ENCODE results near the gene AFTPH.

DNA sequence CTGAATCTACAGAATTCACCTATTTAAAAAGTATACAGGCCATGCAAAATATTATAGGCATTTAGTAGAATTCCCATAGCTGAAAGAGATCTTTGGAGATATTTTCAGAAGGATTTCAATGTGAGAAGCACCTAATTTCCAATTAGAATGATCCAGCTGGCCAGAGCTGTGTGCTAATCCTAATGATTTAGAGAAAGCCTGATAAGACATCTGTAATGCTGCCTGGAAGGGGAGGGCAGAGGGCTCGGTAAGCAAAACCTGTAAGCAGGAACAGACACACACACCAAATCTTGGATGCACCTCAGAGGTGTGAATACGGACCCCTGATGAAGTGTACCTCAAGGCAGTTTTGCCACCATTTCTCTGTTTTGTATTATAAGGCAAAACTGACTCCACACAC, 115.6 kb downstream of the AFTPH start:
- TF ChIP-seq, protein P1, sequence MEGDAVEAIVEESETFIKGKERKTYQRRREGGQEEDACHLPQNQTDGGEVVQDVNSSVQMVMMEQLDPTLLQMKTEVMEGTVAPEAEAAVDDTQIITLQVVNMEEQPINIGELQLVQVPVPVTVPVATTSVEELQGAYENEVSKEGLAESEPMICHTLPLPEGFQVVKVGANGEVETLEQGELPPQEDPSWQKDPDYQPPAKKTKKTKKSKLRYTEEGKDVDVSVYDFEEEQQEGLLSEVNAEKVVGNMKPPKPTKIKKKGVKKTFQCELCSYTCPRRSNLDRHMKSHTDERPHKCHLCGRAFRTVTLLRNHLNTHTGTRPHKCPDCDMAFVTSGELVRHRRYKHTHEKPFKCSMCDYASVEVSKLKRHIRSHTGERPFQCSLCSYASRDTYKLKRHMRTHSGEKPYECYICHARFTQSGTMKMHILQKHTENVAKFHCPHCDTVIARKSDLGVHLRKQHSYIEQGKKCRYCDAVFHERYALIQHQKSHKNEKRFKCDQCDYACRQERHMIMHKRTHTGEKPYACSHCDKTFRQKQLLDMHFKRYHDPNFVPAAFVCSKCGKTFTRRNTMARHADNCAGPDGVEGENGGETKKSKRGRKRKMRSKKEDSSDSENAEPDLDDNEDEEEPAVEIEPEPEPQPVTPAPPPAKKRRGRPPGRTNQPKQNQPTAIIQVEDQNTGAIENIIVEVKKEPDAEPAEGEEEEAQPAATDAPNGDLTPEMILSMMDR (conservative IDR thresholded peaks at IDR 0.05 in 1 of 2, IDR thresholded peaks at IDR 0.05 in 1 of 2; ENCODE audit: extremely low read depth in 1 of 2, insufficient read depth in 1 of 2, low read depth in 1 of 2, low read length in 2 of 2), result no peak
- TF ChIP-seq EZH2 (IDR thresholded peaks at IDR 0.05; ENCODE audit: borderline replicate concordance, low read length), result no peak
